Spinal cord (tissue), 10 donors: ENCODE results near the gene ECT2. TPM values are rescaled to one million over a fixed set of nuclear protein-coding genes. Genes with fewer than 3 reads are reported as not detected.

Source experiments
- DNase-seq, 6 donors: peaks; one replicate each; pipeline versions ENCODE4 v3.0.0 to v3.0.0-alpha.2; 2013 to 2015; ENCODE audit warnings: low spot score in 6 of 6, low read depth in 4 of 6
- H3K27ac ChIP-seq: one replicate; pipeline ENCODE4 v1.5.1; 2013; ENCODE audit warnings: low read depth, low read length, control low read depth
- H3K27me3 ChIP-seq: one replicate; pipeline ENCODE4 v1.6.1; 2013; ENCODE audit warnings: low read length; ENCODE audit not compliant: control insufficient read depth, insufficient read depth
- H3K36me3 ChIP-seq: one replicate; pipeline ENCODE4 v1.6.1; 2013; ENCODE audit warnings: low read length; ENCODE audit not compliant: control insufficient read depth, insufficient read depth
- H3K4me1 ChIP-seq: one replicate; pipeline ENCODE4 v1.6.1; 2013; ENCODE audit warnings: low read length; ENCODE audit not compliant: control insufficient read depth, insufficient read depth
- H3K4me3 ChIP-seq: one replicate; pipeline ENCODE4 v1.5.1; 2013; ENCODE audit warnings: low read depth, low read length, control low read depth
- H3K9me3 ChIP-seq: one replicate; pipeline ENCODE4 v1.6.1; 2013; ENCODE audit warnings: low read length; ENCODE audit not compliant: control insufficient read depth, insufficient read depth
- WGBS: methylation state at CpG from one replicate; pipeline ENCODE4 v1.1.5; 2013; ENCODE audit warnings: missing lambda C conversion rate; ENCODE audit not compliant: insufficient coverage; 5-methylcytosine and 5-hydroxymethylcytosine counted together
- polyA plus RNA-seq, 2 donors: library from polyadenylated mRNA; unstranded; fragments of 120-200 nt; gene quantifications; one replicate each; pipeline ENCODE4 v1.2.1, GENCODE V29; 2013; ENCODE audit not compliant: insufficient read length in 2 of 2
- total RNA-seq, 2 donors: library from RNA; depleted of rRNA in 1 of 2; stranded (reverse); fragments of 120-200 nt in 1 of 2; fragments of >200 nt in 1 of 2; gene quantifications; one replicate each; pipeline versions ENCODE4 v1.2.3 to v1.2.4, GENCODE V29; 2013 to 2014
- donor health status: healthy.

ECT2 gene
- total and polyA plus RNA-seq, 4 donors, result 17.0 to 32.1 (median 21.6) TPM

GRCh38 chr3:172799246-172799645 is 48.7 kb downstream of the ECT2 start:
- DNase-seq, result no peak
- Histone ChIP-seq H3K4me3 (no peak overlapping the region), H3K9me3 (no peaks in the 10 kb centered on the region), H3K27ac (no peak overlapping the region), H3K27me3 (no peaks in the 10 kb centered on the region), H3K36me3 (no peaks in the 10 kb centered on the region), H3K4me1 (no peaks in the 10 kb centered on the region)
- WGBS, result 100% methylated on average over 1 of the region's 1 CpG

- no CpG with 5 or more reads among the region's 2 CpGs for WGBS
- Histone ChIP-seq H3K4me3 (no peak overlapping the region), H3K4me1 (no peaks in the 10 kb centered on the region), H3K36me3 (no peaks in the 10 kb centered on the region), H3K9me3 (no peaks in the 10 kb centered on the region), H3K27me3 (no peaks in the 10 kb centered on the region), H3K27ac (no peak overlapping the region)
- DNase-seq, result no peak
These were observed 49.6 kb downstream of the ECT2 start for GRCh38 chr3:172800156-172800555.

GRCh38 chr3:172803489-172803888 is 53.0 kb downstream of the ECT2 start:
- no peak overlapping the region for H3K27ac ChIP-seq
- WGBS, result no CpG with 5 or more reads among the region's 3 CpGs
- no peaks in the 10 kb centered on the region for H3K9me3 ChIP-seq
- DNase-seq, result no peak
- H3K4me3 ChIP-seq, result no peak overlapping the region
- H3K4me1 ChIP-seq, result no peaks in the 10 kb centered on the region
- no peaks in the 10 kb centered on the region for H3K36me3 ChIP-seq
- no peaks in the 10 kb centered on the region for H3K27me3 ChIP-seq

GRCh38 chr3:172804323-172804722 is 53.8 kb downstream of the ECT2 start:
- Histone ChIP-seq H3K4me1 (no peaks in the 10 kb centered on the region), H3K9me3 (no peaks in the 10 kb centered on the region), H3K36me3 (no peaks in the 10 kb centered on the region), H3K27me3 (no peaks in the 10 kb centered on the region), H3K4me3 (no peak overlapping the region), H3K27ac (no peak overlapping the region)
- no CpG with 5 or more reads among the region's 1 CpG for WGBS
- no peak for DNase-seq

GRCh38 chr3:172808969-172809546 is 58.5 kb downstream of the ECT2 start:
- H3K9me3 ChIP-seq, result no peaks in the 10 kb centered on the region
- no peaks in the 10 kb centered on the region for H3K36me3 ChIP-seq
- H3K4me3 ChIP-seq, result no peak overlapping the region
- no CpG with 5 or more reads among the region's 4 CpGs for WGBS
- H3K4me1 ChIP-seq, result no peaks in the 10 kb centered on the region
- no peak overlapping the region for H3K27ac ChIP-seq
- H3K27me3 ChIP-seq, result no peaks in the 10 kb centered on the region
- peak; percentile 11 to 90 (median 32) for DNase-seq

GRCh38 chr3:172811099-172811498 is 60.6 kb downstream of the ECT2 start:
- no CpG with 5 or more reads among the region's 4 CpGs for WGBS
- Histone ChIP-seq H3K27ac (no peak overlapping the region), H3K36me3 (no peaks in the 10 kb centered on the region), H3K27me3 (no peaks in the 10 kb centered on the region), H3K4me3 (no peak overlapping the region), H3K4me1 (no peaks in the 10 kb centered on the region), H3K9me3 (no peaks in the 10 kb centered on the region)
- no peak for DNase-seq

- DNase-seq, result no peak
These were observed 62.9 kb downstream of the ECT2 start for GRCh38 chr3:172813462-172813861.

GRCh38 chr3:172814738-172815137 is 64.2 kb downstream of the ECT2 start:
- Histone ChIP-seq H3K36me3 (no peaks in the 10 kb centered on the region), H3K27ac (no peak overlapping the region), H3K27me3 (no peaks in the 10 kb centered on the region), H3K9me3 (no peaks in the 10 kb centered on the region), H3K4me1 (no peaks in the 10 kb centered on the region), H3K4me3 (no peak overlapping the region)
- WGBS, result no CpG with 5 or more reads among the region's 1 CpG
- DNase-seq, result no peak

More at GRCh38 chr3:172813462-172813861, 62.9 kb downstream of the ECT2 start:
- H3K4me1 ChIP-seq, result no peaks in the 10 kb centered on the region
- WGBS, result no CpG with 5 or more reads among the region's 3 CpGs
- no peaks in the 10 kb centered on the region for H3K27me3 ChIP-seq
- H3K36me3 ChIP-seq, result no peaks in the 10 kb centered on the region
- H3K9me3 ChIP-seq, result no peaks in the 10 kb centered on the region
- H3K27ac ChIP-seq, result no peak overlapping the region
- no peak overlapping the region for H3K4me3 ChIP-seq

GRCh38 chr3:172815857-172816256 is 65.3 kb downstream of the ECT2 start:
- no CpG with 5 or more reads among the region's 4 CpGs for WGBS
- no peaks in the 10 kb centered on the region for H3K36me3 ChIP-seq
- H3K4me1 ChIP-seq, result no peaks in the 10 kb centered on the region

GRCh38 chr3:172816281-172816680 is 65.8 kb downstream of the ECT2 start:
- no peak for DNase-seq
- Histone ChIP-seq H3K27ac (no peak overlapping the region), H3K4me3 (no peak overlapping the region), H3K36me3 (no peaks in the 10 kb centered on the region), H3K27me3 (no peaks in the 10 kb centered on the region), H3K4me1 (no peaks in the 10 kb centered on the region), H3K9me3 (no peaks in the 10 kb centered on the region)

More at GRCh38 chr3:172815857-172816256, 65.3 kb downstream of the ECT2 start:
- Histone ChIP-seq H3K9me3 (no peaks in the 10 kb centered on the region), H3K4me3 (no peak overlapping the region), H3K27ac (no peak overlapping the region), H3K27me3 (no peaks in the 10 kb centered on the region)
- no peak for DNase-seq
